Limb (tissue), 2 donors: ENCODE data around the gene TEX48.

Experiments used
- DNase-seq, 2 donors: peaks; one replicate each; pipeline ENCODE4 v3.0.0-alpha.2; 2016; ENCODE audit errors: extremely low spot score in 2 of 2

TEX48 gene

DNA sequence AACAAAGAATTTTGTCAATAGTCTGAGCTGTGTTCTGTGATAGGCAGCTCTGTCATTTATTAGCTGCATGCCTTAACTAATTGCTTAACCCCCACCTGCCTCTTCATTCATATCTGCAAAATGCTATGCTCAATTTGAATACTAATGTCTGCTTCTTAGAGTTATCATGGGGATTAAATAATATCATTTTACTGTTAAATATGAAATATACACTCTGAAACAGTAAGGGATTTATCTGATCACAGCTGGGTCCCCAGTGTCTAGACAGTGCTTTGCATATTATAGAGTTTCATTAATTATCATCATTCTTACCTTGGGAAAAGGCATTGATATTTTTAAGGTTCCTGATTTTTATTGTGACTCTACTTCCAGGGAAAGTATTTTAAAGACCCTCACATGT is 12.0 kb downstream of the TEX48 start:
- no peak for DNase-seq

DNA sequence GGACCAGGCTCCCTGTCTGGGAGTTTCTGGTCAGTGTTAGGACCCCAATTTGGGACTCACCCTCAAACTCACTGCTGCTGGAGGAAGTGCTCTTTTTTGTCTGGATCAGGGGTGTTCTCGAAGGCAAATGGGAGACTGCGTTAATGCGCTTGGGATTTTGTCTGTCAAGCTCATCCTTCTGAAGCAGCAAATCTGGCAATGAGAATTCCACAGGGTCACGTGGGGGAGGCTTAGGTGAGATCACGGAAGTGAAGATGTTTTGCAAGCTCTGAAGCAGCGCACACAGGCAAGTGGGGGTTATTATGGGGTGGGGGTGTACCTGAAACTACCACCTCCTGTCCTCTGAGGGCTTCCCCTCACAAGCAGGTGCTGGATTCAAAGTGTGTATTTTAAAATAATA is 13.8 kb downstream of the TEX48 start:
- DNase-seq: no peak

DNA sequence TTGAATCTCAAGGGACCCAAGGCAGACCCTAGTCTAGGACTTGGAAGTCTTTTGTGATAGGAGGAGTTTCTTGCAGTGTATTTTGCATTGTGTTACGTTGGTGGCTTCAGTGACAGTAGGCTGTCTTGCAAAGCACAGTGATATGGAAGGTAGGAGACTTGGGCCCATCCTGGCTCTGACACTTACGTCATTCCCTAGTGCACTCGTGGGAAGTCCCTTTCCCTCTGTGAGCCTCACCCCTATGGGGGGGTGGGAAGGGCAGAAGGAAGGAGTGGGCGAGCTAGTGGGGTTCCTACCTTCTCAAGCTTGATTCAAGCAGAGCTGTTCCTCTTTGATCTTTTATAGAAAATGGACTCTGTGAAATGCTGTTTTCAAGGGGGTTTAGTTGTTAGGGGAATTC is 15.1 kb downstream of the TEX48 start:
- DNase-seq: no peak

DNA sequence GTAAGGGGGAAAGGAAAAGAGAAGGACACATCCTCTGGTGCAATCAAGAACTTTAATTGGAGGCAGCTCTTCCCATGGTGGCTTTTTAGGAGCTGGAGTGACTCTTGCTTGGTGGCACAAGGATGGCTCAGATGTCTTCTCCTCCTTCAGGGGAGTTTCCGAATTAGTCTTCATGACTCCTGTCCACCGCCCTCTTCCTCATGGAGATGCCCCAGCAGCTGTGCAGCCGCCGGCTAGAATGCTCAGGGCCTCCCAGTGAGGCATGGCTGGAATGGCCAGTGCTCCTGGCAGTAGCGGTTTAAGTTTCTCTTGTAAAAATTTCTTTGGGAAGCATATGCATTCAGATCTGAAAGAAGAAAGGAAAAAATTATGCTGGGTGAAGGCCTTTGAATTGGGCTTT is 15.6 kb downstream of the TEX48 start:
- no peak for DNase-seq

DNA sequence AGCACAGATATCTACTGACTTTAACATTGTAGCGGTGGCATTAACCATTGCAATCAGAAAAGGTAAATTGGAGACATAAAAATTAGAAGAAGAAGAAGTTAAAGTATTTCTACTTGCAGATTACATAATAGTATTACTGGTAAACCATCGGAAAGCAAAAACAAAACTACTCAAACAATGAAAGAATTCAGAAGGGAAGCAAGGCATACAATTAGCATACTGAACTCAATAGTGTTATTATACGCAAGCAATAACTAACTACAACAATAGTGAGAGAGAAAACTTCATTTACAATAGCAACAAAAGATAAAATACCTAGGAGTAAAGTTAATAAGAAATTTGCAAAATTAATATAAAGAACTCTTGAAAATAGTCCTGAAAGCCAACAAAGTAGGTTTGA is 17.8 kb downstream of the TEX48 start:
- no peak for DNase-seq

DNA sequence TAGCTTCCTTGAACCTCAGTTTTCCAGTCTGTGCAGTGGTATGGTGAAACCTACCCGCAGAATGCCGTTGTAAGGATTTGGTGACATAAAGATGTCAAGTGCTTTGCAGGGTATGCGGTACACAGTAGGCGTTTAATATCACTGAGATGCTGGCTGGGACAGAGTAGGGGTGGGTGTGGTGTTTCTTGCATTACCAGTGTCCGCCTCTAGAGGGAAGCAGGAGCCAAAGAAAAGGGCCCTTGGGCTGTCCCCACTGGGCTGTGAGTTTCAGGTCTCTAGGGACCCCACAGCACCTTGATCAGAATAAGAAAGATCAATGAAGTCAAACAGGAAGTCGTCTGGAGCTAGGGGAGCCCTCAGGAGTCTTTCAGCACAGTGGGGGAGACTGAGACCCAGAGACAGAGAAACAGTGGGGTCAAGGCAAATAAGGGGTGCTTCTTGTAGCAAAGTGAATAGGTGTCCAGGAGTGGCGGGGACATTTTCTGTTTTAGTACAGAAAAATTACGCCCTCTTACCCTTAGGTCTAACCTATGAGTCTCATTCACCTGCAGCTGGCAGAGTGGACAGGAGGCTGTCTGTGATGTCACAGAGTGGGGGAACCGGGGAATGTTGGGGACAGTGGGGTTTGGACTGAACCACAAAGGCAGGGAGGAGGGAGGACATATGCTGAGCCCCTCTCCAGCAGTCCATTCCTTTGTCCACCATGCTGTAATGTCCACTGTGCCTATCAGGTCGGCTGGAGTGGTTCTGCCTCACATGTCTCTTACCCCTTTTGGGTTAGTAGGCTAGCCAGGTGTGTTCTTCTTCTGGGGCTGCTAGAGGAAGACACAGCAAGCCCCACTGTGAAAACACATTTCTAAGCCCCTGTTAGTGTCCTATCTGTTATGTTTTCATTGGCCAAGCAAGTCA is 19.7 kb downstream of the TEX48 start:
- peak in 1 of 2 donors; percentile 63 for DNase-seq

DNA sequence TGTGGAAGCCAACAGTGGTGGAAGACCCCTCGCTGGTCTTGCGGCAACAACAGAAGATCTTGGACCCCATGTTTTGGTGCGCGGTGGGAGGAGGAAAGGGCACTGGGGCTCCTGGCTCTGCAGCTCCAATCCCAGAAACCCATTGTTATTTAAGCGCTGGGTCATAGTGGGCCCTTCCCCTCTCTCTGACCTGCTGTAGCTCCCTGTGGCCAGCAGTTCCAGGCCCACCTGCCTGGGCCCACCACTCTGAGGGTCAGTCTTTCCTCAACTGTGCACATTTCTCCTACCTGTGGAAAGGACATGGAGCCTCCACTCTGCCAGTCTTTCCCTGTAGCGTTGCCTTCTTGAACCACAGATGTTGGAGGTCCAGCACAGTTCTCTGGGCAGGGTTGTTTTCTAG is 24.3 kb downstream of the TEX48 start, which contains the start of gene TEX53:
Gene TEX53 (minus strand): TSS at position 101 of the 400 bp plus-strand sequence. CDS start 31 bp downstream, at position 70.
- DNase-seq: no peak

DNA sequence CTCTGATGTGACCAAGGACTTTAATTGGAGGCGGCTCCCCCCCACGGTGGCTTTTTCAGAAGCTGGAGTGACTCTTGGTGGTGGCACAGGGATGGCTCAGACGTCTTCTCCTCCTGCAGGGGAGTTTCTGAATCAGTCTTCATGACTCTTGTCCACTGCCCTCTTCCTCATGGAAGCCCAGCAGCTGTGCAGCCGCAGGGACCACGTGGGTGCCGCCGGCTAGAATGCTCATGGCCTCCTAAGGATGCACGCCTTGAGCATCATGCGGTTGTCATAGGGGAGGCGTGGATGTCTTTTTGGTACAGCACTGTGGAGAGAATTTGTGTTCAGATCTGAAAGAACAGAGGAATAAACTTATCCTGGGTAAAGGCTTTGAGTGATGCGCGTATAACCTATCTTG is 25.7 kb downstream of the TEX48 start:
- no peak for DNase-seq

DNA sequence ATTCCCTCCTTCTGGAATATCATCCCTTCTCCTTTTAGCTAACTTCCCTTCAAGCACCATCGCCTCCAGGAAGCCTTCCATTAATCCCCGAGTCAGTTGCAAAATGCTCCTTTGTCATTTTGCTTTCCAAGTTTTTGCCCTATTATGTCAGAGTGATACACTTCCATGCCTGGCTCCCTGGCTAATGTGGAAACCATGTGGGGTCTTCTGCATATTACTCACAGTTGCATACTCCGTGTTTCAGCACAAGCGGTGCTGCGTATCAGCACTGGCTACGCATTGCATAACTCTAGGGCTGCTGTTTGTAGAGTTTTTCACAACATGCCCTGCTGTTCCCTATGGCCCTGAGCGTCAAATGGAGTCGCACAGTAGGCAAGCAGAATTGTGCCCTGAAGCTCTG is 26.3 kb downstream of the TEX48 start:
- DNase-seq: no peak

DNA sequence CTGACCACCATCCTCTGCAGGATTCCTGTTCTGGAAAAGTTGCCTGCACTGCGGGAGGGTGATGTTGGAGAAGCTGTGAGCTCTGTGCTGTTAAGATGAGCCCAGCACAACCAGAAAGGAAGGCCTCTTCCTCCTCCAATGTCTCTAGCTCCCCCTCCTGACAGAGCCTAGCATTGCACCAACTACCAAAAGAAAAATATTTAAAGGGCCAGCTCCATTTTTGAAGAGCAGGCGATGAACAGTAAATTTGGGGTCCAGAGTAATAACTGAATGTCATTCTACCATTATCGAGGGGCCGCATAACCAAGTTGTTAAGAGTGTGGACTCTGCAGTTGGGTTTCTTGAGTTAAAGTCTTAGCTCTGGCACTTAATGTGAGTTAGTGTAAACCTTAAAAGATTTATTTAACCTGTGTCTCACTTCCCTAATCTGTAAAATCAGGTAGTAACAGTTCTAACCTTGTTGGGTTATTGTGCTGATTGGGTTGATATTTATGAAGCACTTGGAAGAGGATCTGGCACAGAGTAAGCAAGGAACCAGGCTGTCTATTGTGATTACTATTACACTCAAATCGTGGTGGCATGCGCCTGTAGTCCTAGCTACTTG is 28.3 kb downstream of the TEX48 start:
- DNase-seq: peak; percentile 68 to 78

DNA sequence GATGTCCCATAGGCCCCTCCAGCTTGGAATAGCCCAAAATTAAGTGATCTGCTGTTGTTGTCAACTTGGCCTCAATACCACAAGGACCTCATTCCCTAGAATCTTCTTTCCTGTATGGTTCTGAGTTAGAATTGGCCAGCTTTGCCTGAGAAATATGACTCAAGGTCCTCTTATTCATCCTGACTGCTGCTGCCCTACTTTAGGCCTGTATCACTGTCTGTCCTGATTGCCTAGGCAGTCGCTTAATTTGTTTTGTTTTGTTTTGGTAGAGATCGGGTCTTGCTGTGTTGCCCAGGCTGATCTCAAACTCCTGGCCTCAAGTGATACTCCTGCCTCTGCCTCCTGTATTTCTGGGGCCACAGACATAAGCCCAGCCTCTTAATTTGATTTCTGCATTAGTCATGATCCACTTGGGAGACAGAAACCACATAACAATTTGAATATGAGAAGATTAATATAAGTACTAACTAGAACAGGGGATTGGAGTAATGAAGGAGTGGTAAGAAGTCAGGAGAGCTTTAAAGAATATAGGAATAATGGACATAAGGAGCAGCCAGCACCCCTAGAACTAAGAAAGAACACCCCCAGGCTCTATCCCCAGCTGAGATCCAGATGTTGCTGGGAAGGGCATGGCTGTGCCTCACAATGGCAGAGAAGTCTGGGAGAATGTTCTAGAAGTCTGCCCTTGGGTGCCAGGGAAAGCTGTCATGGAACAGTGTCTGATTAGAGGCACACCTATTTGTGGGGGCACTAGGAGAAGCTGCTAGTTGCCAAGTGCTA is 29.0 kb downstream of the TEX48 start:
- DNase-seq: no peak

DNA sequence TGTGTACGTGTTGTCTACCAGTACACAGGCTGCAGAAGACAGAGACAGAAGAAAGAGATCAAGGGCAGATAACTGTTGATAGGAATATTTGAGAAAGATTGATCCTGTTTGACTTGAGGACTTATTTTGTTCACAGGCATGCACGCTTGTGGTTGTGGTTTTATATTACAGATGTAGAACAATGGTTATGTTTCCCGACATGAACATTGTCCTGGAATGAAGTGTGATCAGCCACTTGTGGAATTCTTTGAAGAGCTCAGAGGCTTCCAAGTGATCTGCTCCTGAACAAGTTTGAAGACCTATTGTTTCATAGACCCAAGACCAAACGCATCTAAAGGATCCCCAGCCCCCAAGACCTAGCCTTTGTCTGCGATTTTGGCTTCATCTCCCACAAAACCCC is 38.1 kb downstream of the TEX48 start:
- no peak for DNase-seq

DNA sequence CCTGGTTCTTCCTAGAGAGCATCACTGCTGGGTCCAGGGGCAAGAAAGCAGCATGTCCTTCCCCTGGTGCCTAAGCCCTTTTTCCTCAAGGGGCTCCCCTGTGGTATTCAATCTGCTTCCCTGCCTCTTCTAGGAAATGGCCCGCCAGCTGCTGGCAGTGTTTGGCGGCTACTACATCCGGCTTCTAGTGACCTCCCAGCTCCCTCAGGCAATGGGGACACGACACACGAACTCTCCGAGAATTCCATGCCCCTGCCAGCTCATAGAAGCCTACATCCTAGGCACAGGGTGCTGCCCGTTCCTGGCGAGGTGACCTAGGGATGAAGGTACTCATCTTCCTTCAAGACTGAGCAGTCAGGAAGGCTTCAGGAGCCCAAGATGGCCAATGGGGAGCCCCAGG is 39.0 kb downstream of the TEX48 start:
- DNase-seq: no peak

DNA sequence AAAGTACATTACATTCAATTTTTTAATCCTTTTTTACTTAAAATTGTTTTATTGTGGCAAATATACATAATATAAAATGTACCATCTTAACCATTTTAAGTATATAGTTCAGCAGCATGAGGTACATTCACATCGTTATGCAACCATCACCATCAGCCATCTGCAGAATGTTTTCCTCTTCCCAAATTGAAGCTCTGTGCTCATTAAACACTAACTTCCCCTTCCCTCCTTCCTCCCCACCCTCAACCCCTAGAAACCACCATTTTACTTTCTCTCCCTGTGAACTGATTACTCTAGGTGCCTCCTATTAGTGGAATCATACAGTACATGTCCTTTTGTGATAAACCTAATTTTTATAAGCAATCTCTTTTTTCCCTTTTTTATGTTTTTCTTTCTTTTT is 40.0 kb downstream of the TEX48 start:
- DNase-seq: no peak

DNA sequence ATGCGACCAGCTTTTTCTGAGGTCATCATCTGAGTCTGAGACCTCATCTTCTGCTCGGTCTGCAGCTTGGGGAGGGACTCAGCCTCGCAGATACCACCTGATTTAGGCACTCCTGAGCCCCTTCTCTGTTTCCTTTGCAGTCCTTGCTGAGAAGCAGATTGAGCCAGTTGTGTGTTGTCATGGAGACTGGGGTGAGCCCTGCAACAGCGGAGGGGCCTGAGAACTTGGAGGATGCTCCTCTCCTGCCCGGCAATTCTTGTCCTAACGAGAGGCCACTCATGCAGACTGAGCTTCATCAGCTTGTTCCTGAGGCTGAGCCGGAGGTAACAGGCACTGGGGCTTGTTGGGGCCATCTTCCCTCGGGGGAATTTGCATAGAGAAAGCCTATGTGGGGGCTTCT is 43.6 kb downstream of the TEX48 start:
- DNase-seq: no peak

DNA sequence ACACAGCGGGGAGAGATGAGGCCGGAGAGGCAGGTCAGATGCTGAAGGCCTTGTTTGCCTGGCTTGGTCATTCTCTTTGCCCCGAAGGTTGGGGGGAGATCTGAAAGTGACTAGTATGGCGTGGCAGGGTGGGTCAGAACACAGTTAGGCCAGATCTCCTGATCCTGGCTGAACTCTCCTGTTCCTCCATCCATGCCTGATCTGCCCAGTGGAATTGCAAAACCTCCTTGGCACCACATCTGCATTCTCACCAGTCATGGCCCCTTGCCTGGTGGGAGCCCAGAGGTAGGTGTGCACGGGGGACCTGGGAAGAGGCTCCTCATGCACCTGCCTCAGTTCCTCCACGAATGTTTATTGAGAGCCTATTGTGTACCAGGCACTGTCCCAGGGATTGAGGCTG is 47.6 kb downstream of the TEX48 start:
- DNase-seq: no peak

DNA sequence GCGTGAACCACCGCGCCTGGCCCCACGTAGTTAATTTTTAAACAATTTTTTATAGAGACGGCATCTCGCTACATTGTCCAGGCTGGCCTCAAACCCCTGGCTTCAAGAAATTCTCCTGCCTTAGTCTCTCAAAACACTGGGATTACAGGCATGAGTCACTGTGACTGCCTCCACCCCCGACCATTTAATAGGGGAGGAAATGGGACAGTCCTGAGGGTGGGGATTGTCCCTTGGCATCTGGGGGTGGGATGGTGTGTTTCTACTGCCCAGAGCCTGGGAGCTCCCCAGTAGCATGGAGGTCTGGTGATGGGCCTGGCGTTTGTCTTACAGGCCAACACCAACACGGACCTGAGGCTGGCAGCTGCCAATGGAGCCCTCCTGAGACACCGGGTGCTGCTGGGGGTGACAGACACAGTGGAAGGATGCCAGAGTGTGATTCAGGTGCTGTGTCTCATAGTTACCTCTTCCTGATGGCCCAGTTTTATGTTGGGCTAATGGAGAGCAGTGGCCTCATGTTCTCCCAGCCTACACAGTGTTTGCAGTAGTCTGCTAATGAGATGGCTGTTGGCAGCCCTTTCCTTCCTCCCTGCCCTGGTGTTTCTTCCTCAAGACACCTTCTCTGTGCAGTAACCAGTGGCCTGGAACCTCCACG is 48.4 kb downstream of the TEX48 start:
- no peak for DNase-seq

DNA sequence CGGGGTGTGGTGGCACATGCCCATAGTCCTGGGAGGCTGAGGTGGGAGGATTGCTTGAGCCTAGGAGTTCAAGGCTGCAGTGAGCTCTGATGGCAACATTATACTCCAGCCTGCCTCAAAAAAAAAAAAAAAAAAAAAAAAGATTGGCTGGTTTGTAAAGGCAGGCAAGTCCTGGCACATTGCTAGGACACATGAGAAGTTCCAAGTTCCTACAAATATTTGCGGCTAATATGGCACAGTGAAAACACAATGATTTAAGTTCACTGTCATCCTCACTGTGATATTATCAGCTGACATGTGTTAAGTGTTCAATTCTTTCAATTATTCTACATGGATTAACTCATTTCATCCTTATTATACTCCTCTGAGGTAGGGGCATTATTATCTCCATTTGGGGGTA is 50.8 kb downstream of the TEX48 start:
- no peak for DNase-seq

DNA sequence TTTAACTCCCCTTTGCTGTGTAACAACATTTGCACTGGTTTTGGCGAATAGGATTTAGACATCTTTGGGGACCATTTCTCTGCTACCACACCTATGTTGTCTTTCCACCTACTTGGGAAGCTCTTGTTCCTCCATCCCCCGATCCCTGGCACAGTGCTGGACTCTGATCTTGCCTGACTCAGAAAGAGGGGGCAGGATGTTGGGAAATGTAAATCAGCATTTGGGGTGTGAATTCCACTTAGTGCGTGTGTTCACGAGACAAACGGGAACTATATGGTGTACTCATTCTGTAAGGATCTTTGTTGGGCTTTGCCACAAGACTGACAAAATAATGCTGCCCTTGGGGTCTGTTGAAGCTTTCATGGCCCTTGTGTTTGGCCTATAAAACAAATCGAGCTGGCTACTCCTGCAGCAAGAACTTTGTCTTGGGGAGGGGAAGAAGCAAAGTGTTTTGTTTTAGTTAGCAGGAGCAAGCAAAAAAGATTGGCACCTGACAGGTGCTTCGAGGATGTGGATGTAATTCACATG is 52.4 kb downstream of the TEX48 start:
- DNase-seq: no peak

DNA sequence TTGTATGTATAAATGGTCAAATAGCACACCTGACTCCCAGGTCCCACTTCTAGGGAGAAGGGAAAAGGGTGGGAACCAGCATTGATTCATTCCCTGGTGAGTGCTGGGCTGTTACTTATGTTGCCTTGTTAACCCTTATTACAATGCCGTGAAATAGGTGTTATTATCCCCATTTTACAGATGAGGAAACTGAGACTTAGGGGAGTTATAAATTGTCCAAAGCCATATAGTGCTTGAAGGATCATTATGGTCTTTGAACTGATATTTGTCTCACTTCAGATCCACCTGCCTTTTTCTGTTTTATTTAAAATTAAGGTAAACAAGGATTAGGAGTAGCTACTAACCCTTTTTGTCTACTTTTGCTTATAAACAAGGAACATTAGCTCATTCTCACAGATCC is 54.4 kb downstream of the TEX48 start:
- no peak for DNase-seq

DNA sequence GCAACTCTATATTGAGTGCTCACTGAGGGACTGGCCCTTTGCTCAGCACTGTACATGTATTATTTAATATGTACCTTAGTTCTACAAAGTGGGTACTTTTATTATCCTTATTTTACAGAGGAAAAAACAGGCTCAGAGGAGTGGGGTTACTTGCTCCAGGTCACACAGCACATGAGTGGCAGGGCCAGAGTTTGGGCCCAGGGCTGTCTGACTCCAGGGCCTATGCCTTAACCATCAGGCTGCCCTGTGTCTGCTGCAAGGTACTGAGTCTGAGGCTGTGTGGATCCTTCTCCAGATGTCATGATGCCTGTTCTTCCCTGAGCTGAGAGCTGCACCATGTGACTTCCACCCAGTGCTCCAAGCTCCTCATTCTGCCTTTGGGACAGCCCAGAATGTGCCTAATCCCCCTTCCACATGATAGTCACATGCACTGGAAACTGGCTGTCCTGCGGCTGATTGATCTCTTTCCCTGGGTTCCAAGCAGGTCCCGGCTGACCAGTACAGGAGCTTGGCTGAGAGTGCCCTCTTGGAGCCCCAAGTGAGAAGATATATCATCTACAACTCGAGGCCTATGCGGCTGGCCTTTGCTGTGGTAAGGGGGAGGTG is 55.5 kb downstream of the TEX48 start:
- DNase-seq: no peak
